Spleen (tissue), 11 donors: ENCODE measurements around the gene UQCR10. TPM values are rescaled to one million over a fixed set of nuclear protein-coding genes. Genes with fewer than 3 reads are reported as not detected.

Source experiments
- DNase-seq: peaks from one replicate; pipeline ENCODE4 v3.0.0-alpha.2; 2020
- H3K27ac ChIP-seq, 8 donors: fragments of 200-600 bp; sonication (generic) in 7 of 8; 1 replicate in 4 of 8; 2 replicates in 4 of 8; pipeline versions ENCODE4 v1.5.0 to v1.8.0; 2016 to 2021; ENCODE audit warnings: inconsistent platforms in 4 of 8, mild to moderate bottlenecking in 4 of 8, moderate library complexity in 1 of 8
- H3K27me3 ChIP-seq, 7 donors: fragments of 200-600 bp; sonication (generic) in 6 of 7; replicated peaks in 1 of 7; 1 replicate in 4 of 7; 2 replicates in 3 of 7; pipeline versions ENCODE4 v1.5.0 to v1.8.0; 2016 to 2021; ENCODE audit warnings: inconsistent platforms in 3 of 7, mild to moderate bottlenecking in 1 of 7
- H3K36me3 ChIP-seq, 6 donors: fragments of 200-600 bp; sonication (generic) in 5 of 6; 1 replicate in 4 of 6; 2 replicates in 2 of 6; pipeline versions ENCODE4 v1.5.0 to v1.8.0; 2016 to 2021; ENCODE audit warnings: inconsistent platforms in 2 of 6
- H3K4me1 ChIP-seq, 6 donors: fragments of 200-600 bp; sonication (generic) in 5 of 6; 1 replicate in 3 of 6; 2 replicates in 3 of 6; pipeline versions ENCODE4 v1.5.0 to v1.8.0; 2016 to 2021; ENCODE audit warnings: inconsistent platforms in 3 of 6
- H3K4me3 ChIP-seq, 8 donors: fragments of 200-600 bp; sonication (generic) in 7 of 8; 1 replicate in 4 of 8; 2 replicates in 4 of 8; pipeline versions ENCODE4 v1.5.0 to v1.8.0; 2016 to 2021; ENCODE audit warnings: inconsistent platforms in 4 of 8, mild to moderate bottlenecking in 4 of 8, moderate library complexity in 2 of 8
- H3K9me3 ChIP-seq, 8 donors: fragments of 200-600 bp; sonication (generic) in 7 of 8; 1 replicate in 4 of 8; 2 replicates in 4 of 8; pipeline versions ENCODE4 v1.5.0 to v1.8.0; 2016 to 2021; ENCODE audit warnings: inconsistent platforms in 4 of 8
- POLR2A ChIP-seq, 3 donors: fragments of 450-650 bp; IDR thresholded peaks; one replicate each; pipeline ENCODE4 v1.5.1; 2017; ENCODE audit warnings: antibody characterized with exemption in 3 of 3, mild to moderate bottlenecking in 1 of 3
- POLR2AphosphoS5 ChIP-seq, 3 donors: sonication (generic); formaldehyde crosslinking; IDR thresholded peaks; one replicate each; pipeline ENCODE4 v1.5.1; 2017; ENCODE audit warnings: antibody characterized with exemption in 3 of 3
- WGBS, 5 donors: extraction: QIAGEN DNeasy Blood & Tissue Kit in 3 of 5; methylation state at CpG; one replicate each; pipeline versions ENCODE4 v1.1.5 to v1.1.7; 2013 to 2018; 5-methylcytosine and 5-hydroxymethylcytosine counted together
- intact Hi-C: fragments of 100-400 bp; cut with DNase I; formaldehyde crosslinking; loops from one replicate; pipeline ENCODE4 v1.15.0; 2023; ENCODE audit warnings: low total_unique reads
- polyA plus RNA-seq, 3 donors: library from polyadenylated mRNA; stranded (reverse); fragments of 200-250 nt; gene quantifications; one replicate each; pipeline ENCODE4 v1.2.1, GENCODE V29; 2013
- total RNA-seq, 7 donors: library from RNA; depleted of rRNA in 3 of 7; stranded (reverse); fragments of >200 nt in 3 of 7; fragmentation: NEBNext Ultra II Directional in 4 of 7; extraction: Animal tissue kit (Norgen Biotek cat#: 25700) in 4 of 7; gene quantifications; one replicate each; pipeline versions ENCODE4 v1.1.0 to v1.2.1, GENCODE V29; 2016 to 2021
- TF ChIP-seq, protein P1 (sequence below), 11 experiments: fragments of 200-600 bp in 7 of 11; fragments of 450-650 bp in 4 of 11; sonication (generic) in 4 of 11; IDR thresholded peaks in 8 of 11; conservative IDR thresholded peaks in 3 of 11; 1 replicate in 7 of 11; 2 replicates in 4 of 11; pipeline versions ENCODE4 v1.4.0 to v1.8.0; 2016 to 2021; ENCODE audit warnings: antibody characterized with exemption in 11 of 11, inconsistent platforms in 4 of 11, mild to moderate bottlenecking in 1 of 11
- donor health status: healthy with polysubstance abuse.
- donor health status: DM: no; HTN: no; CAD: no; lungs with moderate emphysema.
- donor health status: DM: no; HTN: no; CAD: no.
- donor health status: Bipolar disorder and iron deficiency.
- donor health status: healthy.
- donor health status: DM: no; HTN: no; CAD: no.
- donor health status: DM: yes; HTN: yes; CAD: no.

The UQCR10 gene
- total and polyA plus RNA-seq, 10 donors = 32.8 to 174 (median 59.3) TPM

DNA sequence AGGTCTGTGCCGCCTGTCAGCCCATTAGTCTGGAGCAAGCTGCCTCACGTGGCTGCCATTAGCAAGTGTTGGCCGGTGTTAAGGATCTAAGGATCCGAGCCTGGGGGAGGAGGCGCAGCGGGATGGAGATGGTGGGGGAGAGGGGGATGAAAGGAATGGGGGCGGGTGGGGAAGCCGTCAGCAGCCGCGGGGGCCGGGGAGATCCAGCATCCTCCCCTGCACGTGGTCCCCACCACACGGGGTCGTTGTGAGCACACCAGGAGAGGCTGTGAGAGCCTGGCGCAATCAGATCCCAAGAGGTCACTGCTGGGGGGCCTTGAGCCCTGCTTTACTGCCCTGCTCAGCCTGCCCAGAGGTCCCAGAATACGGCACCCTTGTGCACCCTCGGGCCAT, 40.0 kb upstream of the UQCR10 start:
- TF ChIP-seq POLR2A (IDR thresholded peaks at IDR 0.05) (no peak), POLR2AphosphoS5 (IDR thresholded peaks at IDR 0.05) (no peak)
- TF ChIP-seq, protein P1, sequence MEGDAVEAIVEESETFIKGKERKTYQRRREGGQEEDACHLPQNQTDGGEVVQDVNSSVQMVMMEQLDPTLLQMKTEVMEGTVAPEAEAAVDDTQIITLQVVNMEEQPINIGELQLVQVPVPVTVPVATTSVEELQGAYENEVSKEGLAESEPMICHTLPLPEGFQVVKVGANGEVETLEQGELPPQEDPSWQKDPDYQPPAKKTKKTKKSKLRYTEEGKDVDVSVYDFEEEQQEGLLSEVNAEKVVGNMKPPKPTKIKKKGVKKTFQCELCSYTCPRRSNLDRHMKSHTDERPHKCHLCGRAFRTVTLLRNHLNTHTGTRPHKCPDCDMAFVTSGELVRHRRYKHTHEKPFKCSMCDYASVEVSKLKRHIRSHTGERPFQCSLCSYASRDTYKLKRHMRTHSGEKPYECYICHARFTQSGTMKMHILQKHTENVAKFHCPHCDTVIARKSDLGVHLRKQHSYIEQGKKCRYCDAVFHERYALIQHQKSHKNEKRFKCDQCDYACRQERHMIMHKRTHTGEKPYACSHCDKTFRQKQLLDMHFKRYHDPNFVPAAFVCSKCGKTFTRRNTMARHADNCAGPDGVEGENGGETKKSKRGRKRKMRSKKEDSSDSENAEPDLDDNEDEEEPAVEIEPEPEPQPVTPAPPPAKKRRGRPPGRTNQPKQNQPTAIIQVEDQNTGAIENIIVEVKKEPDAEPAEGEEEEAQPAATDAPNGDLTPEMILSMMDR (IDR thresholded peaks at IDR 0.05 in 8 of 11, conservative IDR thresholded peaks at IDR 0.05 in 3 of 11) = peak in 6 of 11 experiments; percentile 10 to 56 (median 38)
- peaks cover 0 to 35% (median under 1%) of the 10 kb centered on the region in 7 donors for H3K27me3 ChIP-seq
- H3K4me1 ChIP-seq = peaks cover 0 to 10% (median 0%) of the 10 kb centered on the region in 6 donors
- H3K4me3 ChIP-seq = no peak overlapping the region
- H3K9me3 ChIP-seq = no peaks in the 10 kb centered on the region
- intact Hi-C loops = no loop called here
- peaks cover 0 to 37% (median 13%) of the 10 kb centered on the region in 6 donors for H3K36me3 ChIP-seq
- WGBS, 5 donors = 7 to 13% (median 11%) methylated on average over 8 to 17 of the region's 17 CpGs
- no peak for DNase-seq
- no peak overlapping the region for H3K27ac ChIP-seq

DNA sequence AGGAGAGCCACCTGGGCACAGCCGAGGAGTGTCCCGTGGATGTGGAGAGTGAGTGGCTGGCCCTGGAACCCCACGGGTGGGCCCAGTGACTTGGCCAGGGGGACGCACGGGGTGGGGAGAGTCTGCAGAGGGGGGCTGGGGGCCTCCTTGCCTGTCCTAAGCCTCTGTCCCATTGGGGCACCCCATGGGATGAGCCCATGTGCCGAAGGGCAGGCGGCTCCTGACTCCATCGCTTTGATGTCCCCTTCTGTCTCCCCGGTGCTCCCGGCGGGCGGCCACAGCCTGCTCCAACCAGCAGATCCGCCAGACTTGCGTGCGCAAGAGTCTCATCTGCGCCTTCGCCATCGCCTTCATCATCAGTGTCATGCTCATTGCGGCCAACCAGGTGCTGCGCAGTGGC, 38.0 kb upstream of the UQCR10 start:
- no peak for DNase-seq

DNA sequence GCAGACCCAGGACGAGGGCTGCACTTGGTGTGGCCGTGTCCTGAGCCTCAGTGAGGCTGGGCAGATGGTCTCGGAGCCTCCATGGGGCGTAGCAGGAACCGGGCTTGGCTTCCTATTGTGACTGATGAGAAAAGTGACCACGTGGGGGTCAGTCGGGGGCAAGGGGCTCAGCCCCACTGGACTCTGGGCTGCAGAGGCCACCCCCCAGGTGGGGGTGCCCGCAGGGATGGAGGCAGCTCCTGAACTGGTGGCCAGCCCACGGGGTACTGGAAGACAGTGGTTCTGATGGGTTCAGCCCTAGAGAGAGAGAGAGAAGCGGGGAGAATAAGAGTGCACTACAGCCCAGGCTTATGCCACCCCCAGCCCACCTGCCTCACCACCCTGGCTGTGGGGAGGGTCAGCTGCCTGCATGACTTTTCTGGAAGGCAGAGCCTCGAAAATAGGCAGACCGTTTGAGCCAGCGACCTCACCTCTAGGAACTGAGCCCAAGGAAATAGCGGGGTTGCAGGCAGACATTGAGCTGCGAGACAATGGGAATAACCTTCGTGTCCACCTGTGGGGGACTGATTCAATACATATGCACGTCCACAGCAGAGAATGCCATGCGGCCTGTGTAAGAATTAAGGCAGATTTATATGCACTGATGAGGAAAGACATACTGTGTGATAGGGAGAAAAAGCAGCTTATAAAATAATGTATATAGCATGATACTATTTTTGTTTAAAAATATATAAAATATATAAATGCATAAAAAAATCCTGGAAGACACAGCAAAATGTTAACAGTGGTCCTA, 35.9 kb upstream of the UQCR10 start:
- DNase-seq = no peak
- H3K4me1 ChIP-seq = peaks cover 0 to 10% (median 2%) of the 10 kb centered on the region in 6 donors
- 87 to 93% (median 89%) methylated on average over 15 to 18 of the region's 18 CpGs for WGBS, 5 donors
- H3K27me3 ChIP-seq = peaks cover 0 to 13% (median 0%) of the 10 kb centered on the region in 7 donors
- H3K4me3 ChIP-seq = no peak overlapping the region
- H3K36me3 ChIP-seq = peaks cover 0 to 78% (median 18%) of the 10 kb centered on the region in 6 donors
- intact Hi-C loops = no loop called here
- H3K9me3 ChIP-seq = no peaks in the 10 kb centered on the region
- TF ChIP-seq, protein P1 (IDR thresholded peaks at IDR 0.05 in 8 of 11, conservative IDR thresholded peaks at IDR 0.05 in 3 of 11) = no peak
- TF ChIP-seq POLR2AphosphoS5 (IDR thresholded peaks at IDR 0.05) = no peak
- TF ChIP-seq POLR2A (IDR thresholded peaks at IDR 0.05) = no peak
- H3K27ac ChIP-seq = no peak overlapping the region

More for the DNA sequence above, 38.0 kb upstream of the UQCR10 start:
- Histone ChIP-seq H3K9me3 (no peaks in the 10 kb centered on the region), H3K27ac (no peak overlapping the region), H3K4me3 (no peak overlapping the region), H3K36me3 (peaks cover 0 to 57% (median 13%) of the 10 kb centered on the region in 6 donors), H3K4me1 (peaks cover 0 to 10% (median 2%) of the 10 kb centered on the region in 6 donors), H3K27me3 (peaks cover 0 to 18% (median 0%) of the 10 kb centered on the region in 7 donors)
- intact Hi-C loops = no loop called here
- TF ChIP-seq POLR2AphosphoS5 (IDR thresholded peaks at IDR 0.05) (no peak), POLR2A (IDR thresholded peaks at IDR 0.05) (no peak)
- TF ChIP-seq, protein P1 (IDR thresholded peaks at IDR 0.05 in 8 of 11, conservative IDR thresholded peaks at IDR 0.05 in 3 of 11) = no peak
- 91 to 95% (median 93%) methylated on average over 8 to 20 of the region's 20 CpGs for WGBS, 5 donors

DNA sequence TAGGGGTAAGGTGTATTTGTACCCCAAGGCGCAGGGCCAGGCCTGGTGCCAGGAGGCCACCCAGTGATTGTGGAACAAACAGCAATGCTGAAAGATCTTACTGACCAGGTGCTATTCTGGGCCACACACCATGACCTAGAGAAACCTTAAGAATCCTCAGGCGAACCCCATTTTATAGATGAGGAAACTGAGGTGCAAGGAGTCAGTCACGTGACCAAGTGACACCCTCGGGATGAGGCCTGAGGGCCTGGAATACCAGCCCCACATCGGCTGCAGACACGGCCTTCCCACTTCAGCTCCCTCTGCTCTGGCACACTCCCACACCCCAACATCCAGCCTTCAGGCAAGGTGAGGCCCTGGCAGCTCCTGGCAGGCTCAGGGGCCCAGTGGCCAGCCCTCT, 34.3 kb upstream of the UQCR10 start:
- 79 to 94% (median 85%) methylated on average over 5 to 6 of the region's 6 CpGs for WGBS, 5 donors
- Histone ChIP-seq H3K27me3 (no peaks in the 10 kb centered on the region), H3K9me3 (no peaks in the 10 kb centered on the region), H3K36me3 (peaks cover 0 to 94% (median 18%) of the 10 kb centered on the region in 6 donors), H3K27ac (no peak overlapping the region), H3K4me3 (no peak overlapping the region), H3K4me1 (peaks cover 0 to 4% (median 0%) of the 10 kb centered on the region in 6 donors)
- intact Hi-C loops = no loop called here
- TF ChIP-seq POLR2AphosphoS5 (IDR thresholded peaks at IDR 0.05) = no peak
- TF ChIP-seq POLR2A (IDR thresholded peaks at IDR 0.05) = no peak
- TF ChIP-seq, protein P1 (IDR thresholded peaks at IDR 0.05 in 8 of 11, conservative IDR thresholded peaks at IDR 0.05 in 3 of 11) = no peak
- no peak for DNase-seq
